GM10266 (cell line): ENCODE measurements around the gene SPOCD1.

Experiments
- DNase-seq: peaks from one replicate; pipeline ENCODE4 v3.0.0; 2012; ENCODE audit errors: extremely low spot score
- TF ChIP-seq, protein P1 (sequence below): IDR thresholded peaks from 2 replicates; pipeline ENCODE4 v1.5.1; 2012; ENCODE audit warnings: mild to moderate bottlenecking, low read depth; ENCODE audit not compliant: control insufficient read depth, insufficient read depth; ENCODE audit errors: missing control alignments

The SPOCD1 gene

DNA sequence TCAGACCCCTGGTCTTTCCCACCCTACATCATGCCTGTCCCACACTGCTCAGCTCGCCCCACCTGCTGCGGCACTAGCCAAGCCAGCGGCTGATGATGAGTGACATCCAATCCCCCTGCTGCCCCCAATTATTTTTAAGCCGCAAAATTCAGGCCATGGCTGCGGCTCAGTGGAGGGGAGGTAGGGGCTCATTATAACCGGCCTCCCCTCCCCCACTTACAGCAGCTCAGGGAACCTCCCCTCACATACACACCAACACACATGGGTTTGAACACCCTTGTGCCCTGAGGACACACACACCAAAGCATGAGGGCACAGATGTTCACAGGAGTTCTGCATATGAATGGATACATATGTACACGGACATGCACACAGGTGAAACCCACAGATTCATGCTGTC is 57.0 kb downstream of the SPOCD1 start:
- TF ChIP-seq, protein P1, sequence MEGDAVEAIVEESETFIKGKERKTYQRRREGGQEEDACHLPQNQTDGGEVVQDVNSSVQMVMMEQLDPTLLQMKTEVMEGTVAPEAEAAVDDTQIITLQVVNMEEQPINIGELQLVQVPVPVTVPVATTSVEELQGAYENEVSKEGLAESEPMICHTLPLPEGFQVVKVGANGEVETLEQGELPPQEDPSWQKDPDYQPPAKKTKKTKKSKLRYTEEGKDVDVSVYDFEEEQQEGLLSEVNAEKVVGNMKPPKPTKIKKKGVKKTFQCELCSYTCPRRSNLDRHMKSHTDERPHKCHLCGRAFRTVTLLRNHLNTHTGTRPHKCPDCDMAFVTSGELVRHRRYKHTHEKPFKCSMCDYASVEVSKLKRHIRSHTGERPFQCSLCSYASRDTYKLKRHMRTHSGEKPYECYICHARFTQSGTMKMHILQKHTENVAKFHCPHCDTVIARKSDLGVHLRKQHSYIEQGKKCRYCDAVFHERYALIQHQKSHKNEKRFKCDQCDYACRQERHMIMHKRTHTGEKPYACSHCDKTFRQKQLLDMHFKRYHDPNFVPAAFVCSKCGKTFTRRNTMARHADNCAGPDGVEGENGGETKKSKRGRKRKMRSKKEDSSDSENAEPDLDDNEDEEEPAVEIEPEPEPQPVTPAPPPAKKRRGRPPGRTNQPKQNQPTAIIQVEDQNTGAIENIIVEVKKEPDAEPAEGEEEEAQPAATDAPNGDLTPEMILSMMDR, result no peak
- DNase-seq, result no peak

DNA sequence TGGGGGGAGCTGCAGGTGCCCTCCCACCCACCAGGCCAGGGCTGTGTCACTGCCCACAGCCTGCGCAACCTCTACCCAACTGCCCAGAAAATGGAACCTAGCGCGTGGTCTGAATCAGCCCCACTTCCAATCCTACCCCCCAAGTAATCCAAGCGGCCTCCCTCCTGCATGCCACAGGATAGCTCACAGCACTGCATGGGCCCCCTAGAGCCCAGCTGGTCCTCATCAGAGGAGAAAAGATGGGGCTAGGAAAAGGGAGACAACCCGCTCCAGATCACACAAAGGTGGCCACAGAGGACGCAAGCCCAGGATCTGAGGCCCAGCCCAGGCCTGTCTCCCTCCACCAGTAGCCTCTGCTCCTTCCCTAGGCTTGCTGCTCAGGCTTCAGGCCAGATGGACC is 57.8 kb downstream of the SPOCD1 start:
- TF ChIP-seq, protein P1, result no peak
- no peak for DNase-seq

DNA sequence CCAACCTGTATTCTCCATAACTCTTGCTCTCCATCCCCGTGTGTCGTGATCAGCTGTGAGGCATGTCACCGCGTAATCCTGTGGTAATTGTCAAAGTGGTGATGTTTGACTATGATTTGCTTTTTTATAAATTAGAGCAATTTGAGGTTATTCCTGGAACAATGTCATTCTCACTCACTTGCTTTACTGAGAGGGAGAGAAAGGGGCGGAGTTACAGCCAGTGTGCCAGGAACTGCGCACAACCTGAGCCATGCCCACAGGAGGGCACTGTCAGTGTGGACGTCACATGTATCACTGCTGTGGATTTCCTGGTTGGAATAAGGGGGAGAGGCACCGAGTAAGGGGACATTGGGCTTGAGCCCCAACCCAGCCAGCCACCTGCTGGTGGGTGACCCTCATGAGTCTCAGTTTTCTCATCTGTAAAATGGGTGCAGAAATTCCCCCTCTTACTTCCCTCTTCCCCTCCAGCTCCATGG is 58.6 kb downstream of the SPOCD1 start:
- no peak for DNase-seq
- TF ChIP-seq, protein P1, result no peak

DNA sequence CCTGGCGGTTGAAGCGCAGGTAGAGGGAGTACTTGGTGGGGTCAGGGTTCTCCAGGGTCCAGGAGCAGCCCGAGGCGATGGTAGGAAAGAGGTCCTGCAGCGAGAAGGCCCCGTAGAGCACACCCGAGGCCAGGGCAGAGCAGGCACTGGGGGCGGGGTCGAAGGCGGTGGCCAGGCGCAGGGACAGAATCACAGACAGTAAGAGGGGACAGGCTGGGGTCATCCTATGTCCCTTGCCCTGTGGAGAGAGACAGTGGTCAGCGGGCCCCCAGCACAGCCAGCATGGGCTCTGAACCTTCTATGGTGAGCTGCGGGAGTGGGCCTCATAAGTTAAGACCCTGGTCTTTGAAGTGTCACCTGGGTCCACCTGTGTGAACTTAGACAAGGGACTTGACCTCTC is 59.2 kb downstream of the SPOCD1 start:
- TF ChIP-seq, protein P1, result no peak
- DNase-seq, result no peak

- TF ChIP-seq, protein P1, result no peak
Measured at GRCh38 chr1:31755850-31756492, 59.9 kb downstream of the SPOCD1 start.

DNA sequence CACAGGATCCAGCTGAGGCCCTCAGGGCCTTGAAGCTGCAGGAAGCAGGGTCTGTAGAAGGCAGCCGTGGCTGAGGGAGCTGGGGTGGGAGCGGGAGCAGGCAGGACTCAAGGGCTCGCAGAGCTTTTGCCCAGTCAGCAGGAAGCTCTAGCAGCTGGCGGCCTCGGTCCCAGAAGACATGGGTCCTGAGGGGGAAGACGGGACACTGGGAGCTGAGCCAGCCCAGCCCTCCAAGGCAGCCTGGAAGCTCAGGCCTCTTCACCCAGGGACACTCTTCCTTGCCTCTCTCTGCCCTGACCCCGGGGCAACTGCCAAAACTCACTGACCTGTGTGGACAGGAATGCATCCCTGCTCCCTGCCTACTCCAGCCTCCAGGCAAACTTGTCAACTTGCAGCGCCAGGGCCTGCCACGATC is 60.6 kb downstream of the SPOCD1 start:
- TF ChIP-seq, protein P1, result no peak
- DNase-seq, result no peak

More at GRCh38 chr1:31755850-31756492, 59.9 kb downstream of the SPOCD1 start:
- no peak for DNase-seq

- no peak for DNase-seq
- TF ChIP-seq, protein P1, result no peak
Measured at GRCh38 chr1:31754397-31754796, 61.4 kb downstream of the SPOCD1 start.
